GM21381 (cell line): ENCODE measurements around the gene GIT1.

Source experiments
- ATAC-seq: cut with Tn5 transposase; IDR thresholded peaks from one replicate; pipeline ENCODE4 v1.9.1; 2021; ENCODE audit warnings: mild to moderate bottlenecking, moderate library complexity; ENCODE audit not compliant: unreplicated experiment

The GIT1 gene

GRCh38 chr17:29594519-29595090 is 5.2 kb upstream of the GIT1 start:
- ATAC-seq: no peak

- ATAC-seq: no peak
Measured at GRCh38 chr17:29593591-29594518, 4.4 kb upstream of the GIT1 start.

- no peak for ATAC-seq
Measured at GRCh38 chr17:29592850-29593551, 3.6 kb upstream of the GIT1 start, which contains the start of gene ANKRD13B. Gene ANKRD13B (plus strand): TSS chr17:29593132. CDS start chr17:29593622, 490 bp downstream.

GRCh38 chr17:29591737-29592608 is 2.5 kb upstream of the GIT1 start:
- no peak for ATAC-seq

- ATAC-seq: no peak
Measured at GRCh38 chr17:29591146-29591736, 1.8 kb upstream of the GIT1 start.

- no peak for ATAC-seq
Measured at GRCh38 chr17:29590411-29591145, 1.1 kb upstream of the GIT1 start.

- ATAC-seq: peak; percentile 15
Measured at GRCh38 chr17:29588562-29589411, 661 bp downstream of the GIT1 start.

- no peak for ATAC-seq
Measured at GRCh38 chr17:29588017-29588561, 1.4 kb downstream of the GIT1 start.

GRCh38 chr17:29587591-29587990 is 1.9 kb downstream of the GIT1 start:
- ATAC-seq: no peak

- ATAC-seq: no peak
Measured at GRCh38 chr17:29586676-29587469, 2.6 kb downstream of the GIT1 start.

GRCh38 chr17:29585080-29585751 is 4.2 kb downstream of the GIT1 start:
- no peak for ATAC-seq

- no peak for ATAC-seq
Measured at GRCh38 chr17:29584452-29585079, 4.9 kb downstream of the GIT1 start.

- ATAC-seq: no peak
Measured at GRCh38 chr17:29583324-29584248, 5.9 kb downstream of the GIT1 start.

- ATAC-seq: no peak
Measured at GRCh38 chr17:29582772-29583171, 6.7 kb downstream of the GIT1 start.

GRCh38 chr17:29582254-29582765 is 7.1 kb downstream of the GIT1 start:
- ATAC-seq: no peak
